Gastrocnemius medialis (tissue), 4 donors: Measurements from ENCODE around the gene C9orf50. TPM values are rescaled to one million over a fixed set of nuclear protein-coding genes. Genes with fewer than 3 reads are reported as not detected.

Source experiments
- ATAC-seq, 2 donors: fragments of 150-250 bp; one replicate each; pipeline ENCODE4 v1.9.1; 2016
- DNase-seq, 2 donors: peaks; one replicate each; pipeline ENCODE4 v3.0.0-alpha.2; 2019
- H3K27ac ChIP-seq, 4 donors: fragments of 200-600 bp; sonication (generic); 1 replicate in 1 of 4; 2 replicates in 3 of 4; pipeline ENCODE4 v1.5.1; 2016 to 2018; ENCODE audit warnings: mild to moderate bottlenecking in 2 of 4, moderate library complexity in 1 of 4
- H3K27me3 ChIP-seq, 3 donors: fragments of 200-600 bp; sonication (generic) in 2 of 3; 1 replicate in 1 of 3; 2 replicates in 2 of 3; pipeline versions ENCODE4 v1.5.1 to v1.6.0; 2016 to 2019; ENCODE audit warnings: mild to moderate bottlenecking in 1 of 3, moderate library complexity in 1 of 3
- H3K36me3 ChIP-seq, 2 donors: fragments of 200-600 bp; sonication (generic) in 1 of 2; one replicate each; pipeline ENCODE4 v1.5.1; 2017 to 2018
- H3K4me1 ChIP-seq, 2 donors: fragments of 200-600 bp; sonication (generic) in 1 of 2; one replicate each; pipeline ENCODE4 v1.5.1; 2016 to 2017; ENCODE audit warnings: mild to moderate bottlenecking in 2 of 2
- H3K4me3 ChIP-seq, 4 donors: fragments of 200-600 bp; sonication (generic) in 3 of 4; 1 replicate in 1 of 4; 2 replicates in 3 of 4; pipeline ENCODE4 v1.5.1; 2016 to 2019; ENCODE audit warnings: mild to moderate bottlenecking in 2 of 4
- H3K9me3 ChIP-seq, 3 donors: fragments of 200-600 bp; sonication (generic) in 2 of 3; 1 replicate in 1 of 3; 2 replicates in 2 of 3; pipeline ENCODE4 v1.5.1; 2016 to 2019
- CTCF ChIP-seq, 5 experiments: fragments of 450-650 bp in 3 of 5; fragments of 200-600 bp in 2 of 5; sonication (generic) in 2 of 5; IDR thresholded peaks in 4 of 5; conservative IDR thresholded peaks in 1 of 5; 1 replicate in 4 of 5; 2 replicates in 1 of 5; pipeline ENCODE4 v1.5.1; 2016 to 2019; ENCODE audit warnings: antibody characterized with exemption in 5 of 5, mild to moderate bottlenecking in 3 of 5, moderate library complexity in 3 of 5
- POLR2A ChIP-seq, 2 donors: fragments of 450-650 bp; IDR thresholded peaks; one replicate each; pipeline ENCODE4 v1.6.1; 2017; ENCODE audit warnings: antibody characterized with exemption in 2 of 2, mild to moderate bottlenecking in 2 of 2, moderate library complexity in 2 of 2
- in situ Hi-C, 4 donors: fragments of 200-750 bp; cut with MboI; loops; one replicate each; pipeline versions ENCODE4 v1.15.0 to v1.8.0; 2017; ENCODE audit warnings: low sequenced_read_pairs in 4 of 4
- intact Hi-C: fragments of 100-400 bp; cut with DNase I; formaldehyde crosslinking; loops from one replicate; pipeline ENCODE4 v1.15.1; 2023; ENCODE audit warnings: low total_unique reads
- total RNA-seq, 4 donors: library from RNA; depleted of rRNA; stranded (reverse); fragments of >200 nt; gene quantifications; one replicate each; pipeline versions ENCODE4 v1.1.0 to v1.2.3, GENCODE V29; 2016

C9orf50 gene
- total RNA-seq, 4 donors from 2014 or later: not detected

- in situ Hi-C loops: loop anchor here in 3 of 4 donors (10.0 to 25.0 kb wide), 2 partner anchors 135 to 137 kb away; no protein-coding TSS in a partner anchor
- H3K27ac ChIP-seq: no peak overlapping the region
- intact Hi-C loops: no loop called here
- no peak for ATAC-seq
- no peaks in the 10 kb centered on the region for H3K36me3 ChIP-seq
- H3K9me3 ChIP-seq: no peaks in the 10 kb centered on the region
- TF ChIP-seq CTCF (IDR thresholded peaks at IDR 0.05 in 4 of 5, conservative IDR thresholded peaks at IDR 0.05 in 1 of 5) (no peak), POLR2A (IDR thresholded peaks at IDR 0.05) (no peak)
- H3K27me3 ChIP-seq: no peaks in the 10 kb centered on the region
- H3K4me1 ChIP-seq: no peaks in the 10 kb centered on the region
- no peak overlapping the region for H3K4me3 ChIP-seq
- DNase-seq: no peak
Observed at GRCh38 chr9:129649726-129650679, 29.1 kb upstream of the C9orf50 start.

GRCh38 chr9:129648764-129649115 is 27.8 kb upstream of the C9orf50 start:
- no peak for DNase-seq
- Histone ChIP-seq H3K4me1 (no peaks in the 10 kb centered on the region), H3K9me3 (no peaks in the 10 kb centered on the region), H3K27me3 (no peaks in the 10 kb centered on the region), H3K4me3 (no peak overlapping the region), H3K36me3 (no peaks in the 10 kb centered on the region), H3K27ac (no peak overlapping the region)
- TF ChIP-seq POLR2A (IDR thresholded peaks at IDR 0.05) (no peak), CTCF (IDR thresholded peaks at IDR 0.05 in 4 of 5, conservative IDR thresholded peaks at IDR 0.05 in 1 of 5) (no peak)
- in situ Hi-C loops (loop anchor here in 2 of 4 donors (10.0 to 25.0 kb wide), 2 partner anchors 136 to 139 kb away; no protein-coding TSS in a partner anchor), intact Hi-C loops (no loop called here)
- ATAC-seq: no peak

GRCh38 chr9:129648092-129648763 is 27.3 kb upstream of the C9orf50 start:
- Histone ChIP-seq H3K9me3 (no peaks in the 10 kb centered on the region), H3K4me1 (no peaks in the 10 kb centered on the region), H3K36me3 (no peaks in the 10 kb centered on the region), H3K4me3 (no peak overlapping the region), H3K27me3 (no peaks in the 10 kb centered on the region), H3K27ac (no peak overlapping the region)
- intact Hi-C loops: no loop called here
- ATAC-seq: no peak
- TF ChIP-seq POLR2A (IDR thresholded peaks at IDR 0.05) (no peak), CTCF (IDR thresholded peaks at IDR 0.05 in 4 of 5, conservative IDR thresholded peaks at IDR 0.05 in 1 of 5) (no peak)
- DNase-seq: no peak
- in situ Hi-C loops: loop anchor here in 2 of 4 donors (10.0 to 25.0 kb wide), 2 partner anchors 137 to 139 kb away; no protein-coding TSS in a partner anchor

- in situ Hi-C loops: loop anchor here in 2 of 4 donors (10.0 to 25.0 kb wide), 2 partner anchors 137 to 140 kb away; no protein-coding TSS in a partner anchor
- H3K27ac ChIP-seq: no peak overlapping the region
- no peak for ATAC-seq
- no peak for DNase-seq
- intact Hi-C loops: no loop called here
- H3K9me3 ChIP-seq: no peaks in the 10 kb centered on the region
- H3K36me3 ChIP-seq: no peaks in the 10 kb centered on the region
- no peaks in the 10 kb centered on the region for H3K27me3 ChIP-seq
- no peak overlapping the region for H3K4me3 ChIP-seq
- TF ChIP-seq CTCF (IDR thresholded peaks at IDR 0.05 in 4 of 5, conservative IDR thresholded peaks at IDR 0.05 in 1 of 5) (no peak), POLR2A (IDR thresholded peaks at IDR 0.05) (no peak)
- no peaks in the 10 kb centered on the region for H3K4me1 ChIP-seq
Observed at GRCh38 chr9:129647635-129648034, 26.7 kb upstream of the C9orf50 start.
